H1 (cell line): Measurements from ENCODE around the gene RTL9. TPM values are rescaled to one million over a fixed set of nuclear protein-coding genes. Genes with fewer than 3 reads are reported as not detected.

Experiments
- CTCF ChIA-PET: fragments of 300-600 bp; sonication (Branson Sonifier 250); formaldehyde crosslinking; loops from one replicate; lab custom pipeline; 2021; ENCODE audit not compliant: partially characterized antibody; lab: Charles Lee
- POLR2A ChIA-PET: fragments of 300-600 bp; sonication (Branson Sonifier 250); formaldehyde crosslinking; loops from one replicate; lab custom pipeline; 2021; ENCODE audit warnings: inconsistent platforms; ENCODE audit not compliant: partially characterized antibody; lab: Charles Lee
- DNase-seq, 2 experiments: peaks; one replicate each; pipeline versions ENCODE4 v3.0.0 to v3.0.0-alpha.2; 2010 to 2022; ENCODE audit warnings: low spot score in 2 of 2, low read depth in 1 of 2, mixed read lengths in 1 of 2
- FAIRE-seq: peaks from 2 replicates; lab custom pipeline; 2011; peaks lifted over from hg19 to GRCh38; lab: Jason Lieb, UNC
- H2AFZ ChIP-seq: 2 replicates; pipeline ENCODE4 v1.8.1; 2012; ENCODE audit warnings: low read length, inconsistent platforms
- H2AK5ac ChIP-seq: 2 replicates; pipeline ENCODE4 v1.6.1; 2013; ENCODE audit warnings: low read depth, low read length
- H2BK120ac ChIP-seq: replicated peaks from 2 replicates; pipeline ENCODE3; 2013; ENCODE audit warnings: low read depth, low read length, inconsistent platforms
- H2BK12ac ChIP-seq: 2 replicates; pipeline ENCODE4 v1.6.1; 2013; ENCODE audit warnings: low read depth, low read length
- H2BK15ac ChIP-seq: 2 replicates; pipeline ENCODE4 v1.6.1; 2013; ENCODE audit warnings: low read length
- H2BK20ac ChIP-seq: 2 replicates; pipeline ENCODE4 v1.6.1; 2013; ENCODE audit warnings: low read length
- H2BK5ac ChIP-seq: 2 replicates; pipeline ENCODE4 v1.6.1; 2013; ENCODE audit warnings: low read depth, low read length
- H3K14ac ChIP-seq: 2 replicates; pipeline ENCODE4 v1.6.1; 2013; ENCODE audit warnings: inconsistent platforms; ENCODE audit not compliant: insufficient read length
- H3K18ac ChIP-seq: 2 replicates; pipeline ENCODE4 v1.6.1; 2013; ENCODE audit warnings: low read length; ENCODE audit errors: extremely low read depth
- H3K23ac ChIP-seq: 2 replicates; pipeline ENCODE4 v1.6.1; 2013; ENCODE audit warnings: inconsistent platforms; ENCODE audit not compliant: insufficient read length
- H3K23me2 ChIP-seq: 2 replicates; pipeline ENCODE4 v1.6.1; 2013; ENCODE audit warnings: low read depth, low read length
- H3K27ac ChIP-seq: 2 replicates; pipeline ENCODE4 v1.6.1; 2011; ENCODE audit warnings: low read depth, low read length, inconsistent platforms
- H3K27me3 ChIP-seq, 4 experiments: replicated peaks in 1 of 4; 1 replicate in 1 of 4; 2 replicates in 3 of 4; pipeline versions ENCODE4 v1.6.1 to v1.8.1; 2011 to 2013; ENCODE audit warnings: low read length in 3 of 4, mild to moderate bottlenecking in 3 of 4, inconsistent platforms in 2 of 4, mixed read lengths in 2 of 4, moderate library complexity in 1 of 4; ENCODE audit not compliant: control insufficient read depth in 3 of 4, insufficient read depth in 3 of 4; ENCODE audit errors: extremely low read depth in 1 of 4
- H3K36me3 ChIP-seq, 4 experiments: 2 replicates each; pipeline versions ENCODE4 v1.6.1 to v1.8.1; 2011 to 2013; ENCODE audit warnings: mild to moderate bottlenecking in 4 of 4, low read length in 3 of 4, moderate library complexity in 2 of 4, control low read depth in 1 of 4, inconsistent platforms in 1 of 4; ENCODE audit not compliant: insufficient read depth in 4 of 4, control insufficient read depth in 2 of 4
- H3K4ac ChIP-seq: replicated peaks from 2 replicates; pipeline ENCODE3; 2013; ENCODE audit warnings: low read length, low read depth, mixed read lengths, inconsistent platforms; ENCODE audit not compliant: insufficient read length
- H3K4me1 ChIP-seq, 4 experiments: replicated peaks in 1 of 4; 1 replicate in 1 of 4; 2 replicates in 3 of 4; pipeline versions ENCODE4 v1.6.1 to v1.8.1; 2011 to 2013; ENCODE audit warnings: low read length in 3 of 4, inconsistent platforms in 2 of 4, mixed read lengths in 1 of 4; ENCODE audit not compliant: insufficient read depth in 4 of 4, control insufficient read depth in 3 of 4
- H3K4me2 ChIP-seq, 2 experiments: 2 replicates each; pipeline versions ENCODE4 v1.6.1 to v1.8.1; 2011 to 2013; ENCODE audit warnings: low read depth in 2 of 2, low read length in 2 of 2, control low read depth in 1 of 2, inconsistent platforms in 1 of 2, mild to moderate bottlenecking in 1 of 2; ENCODE audit not compliant: insufficient read depth in 1 of 2
- H3K4me3 ChIP-seq, 4 experiments: fragments of 200-600, 300-600 bp in 1 of 4; sonication (generic), shearing (Covaris generic), sonication (Bioruptor Twin) in 1 of 4; 2 replicates each; pipeline versions ENCODE4 v1.5.1 to v1.8.1; 2011 to 2016; ENCODE audit warnings: low read length in 4 of 4, low read depth in 3 of 4, control low read depth in 2 of 4, inconsistent platforms in 2 of 4, mild to moderate bottlenecking in 2 of 4, mixed read lengths in 1 of 4, moderate library complexity in 1 of 4; ENCODE audit not compliant: insufficient read depth in 2 of 4; ENCODE audit errors: extremely low read depth in 1 of 4
- H3K56ac ChIP-seq: replicated peaks from 2 replicates; pipeline ENCODE3; 2013; ENCODE audit warnings: low read depth, mild to moderate bottlenecking, mixed read lengths, low read length, inconsistent platforms; ENCODE audit not compliant: insufficient read length
- H3K79me1 ChIP-seq: 2 replicates; pipeline ENCODE4 v1.6.1; 2013; ENCODE audit warnings: low read depth, low read length, control low read depth
- H3K79me2 ChIP-seq, 2 experiments: 2 replicates each; pipeline versions ENCODE4 v1.6.1 to v1.8.1; 2012 to 2013; ENCODE audit warnings: low read length in 2 of 2, mild to moderate bottlenecking in 2 of 2, inconsistent platforms in 1 of 2; ENCODE audit not compliant: insufficient read depth in 2 of 2, control insufficient read depth in 1 of 2
- H3K9ac ChIP-seq, 4 experiments: replicated peaks in 1 of 4; 1 replicate in 1 of 4; 2 replicates in 3 of 4; pipeline versions ENCODE4 v1.6.1 to v1.8.1; 2011 to 2013; ENCODE audit warnings: low read depth in 3 of 4, low read length in 3 of 4, control low read depth in 2 of 4, mild to moderate bottlenecking in 2 of 4, moderate library complexity in 2 of 4, inconsistent platforms in 1 of 4; ENCODE audit errors: extremely low read depth in 1 of 4
- H3K9me3 ChIP-seq, 2 experiments: 2 replicates each; pipeline versions ENCODE4 v1.6.1 to v1.8.1; 2012 to 2013; ENCODE audit warnings: mild to moderate bottlenecking in 2 of 2, moderate library complexity in 2 of 2, control low read depth in 1 of 2, inconsistent platforms in 1 of 2, low read depth in 1 of 2, low read length in 1 of 2, mixed read lengths in 1 of 2; ENCODE audit not compliant: insufficient read depth in 2 of 2
- H4K20me1 ChIP-seq, 2 experiments: replicated peaks in 1 of 2; 2 replicates each; pipeline versions ENCODE3 to v1.8.1; 2011 to 2013; ENCODE audit warnings: inconsistent platforms in 2 of 2, low read length in 2 of 2, mild to moderate bottlenecking in 1 of 2; ENCODE audit not compliant: insufficient read depth in 2 of 2, control insufficient read depth in 1 of 2
- H4K5ac ChIP-seq: 2 replicates; pipeline ENCODE4 v1.6.1; 2013; ENCODE audit warnings: low read length, low read depth, mixed read lengths, inconsistent platforms; ENCODE audit not compliant: insufficient read length
- H4K8ac ChIP-seq: 2 replicates; pipeline ENCODE4 v1.8.0; 2013; ENCODE audit warnings: mild to moderate bottlenecking, moderate library complexity, low read length, inconsistent platforms; ENCODE audit not compliant: insufficient read depth; ENCODE audit errors: extremely low read depth
- H4K91ac ChIP-seq: replicated peaks from 2 replicates; pipeline ENCODE3; 2013; ENCODE audit warnings: low read length, mixed read lengths, inconsistent platforms; ENCODE audit not compliant: insufficient read length
- CREB1 ChIP-seq: IDR thresholded peaks from 2 replicates; pipeline ENCODE4 v1.6.1; 2012; ENCODE audit warnings: inconsistent platforms
- EZH2 ChIP-seq: fragments of 200-600 bp; sonication (generic); IDR thresholded peaks from 2 replicates; pipeline ENCODE4 v1.7.1; 2012; ENCODE audit warnings: low read depth, mild to moderate bottlenecking, moderate library complexity, low read length, inconsistent platforms; ENCODE audit not compliant: severe bottlenecking
- HDAC2 ChIP-seq, 2 experiments: fragments of 300-600 bp in 1 of 2; sonication (generic) in 1 of 2; IDR thresholded peaks; 2 replicates each; pipeline ENCODE4 v1.6.1; 2011 to 2012; ENCODE audit warnings: low read depth in 2 of 2, low read length in 2 of 2, mild to moderate bottlenecking in 2 of 2, moderate library complexity in 2 of 2, borderline replicate concordance in 1 of 2, inconsistent platforms in 1 of 2
- HDAC6 ChIP-seq: IDR thresholded peaks from one replicate; pipeline ENCODE4 v1.7.1; 2012; ENCODE audit warnings: low read depth, mild to moderate bottlenecking, inconsistent platforms, low read length, moderate library complexity
- KDM5A ChIP-seq: fragments of 200-600 bp; IDR thresholded peaks from 2 replicates; pipeline ENCODE4 v1.7.1; 2012; ENCODE audit warnings: mild to moderate bottlenecking, low read length, inconsistent platforms, mixed read lengths
- PHF8 ChIP-seq: fragments of 200-600 bp; sonication (generic); conservative IDR thresholded peaks from 2 replicates; pipeline ENCODE4 v1.7.1; 2012; ENCODE audit warnings: low read depth, mild to moderate bottlenecking, inconsistent platforms, low read length, moderate library complexity
- POLR2A ChIP-seq, 2 experiments: IDR thresholded peaks; 1 replicate in 1 of 2; 2 replicates in 1 of 2; pipeline ENCODE4 v1.6.1; 2011; ENCODE audit warnings: low read depth in 2 of 2, low read length in 2 of 2, mild to moderate bottlenecking in 2 of 2; ENCODE audit errors: control extremely low read depth in 1 of 2
- RAD21 ChIP-seq, 2 experiments: IDR thresholded peaks in 1 of 2; conservative IDR thresholded peaks in 1 of 2; 2 replicates each; pipeline ENCODE4 v1.6.1; 2011; ENCODE audit warnings: low read depth in 2 of 2, low read length in 2 of 2, improper control_type of control experiment in 1 of 2, inconsistent platforms in 1 of 2, mild to moderate bottlenecking in 1 of 2, moderate library complexity in 1 of 2
- SP4 ChIP-seq: IDR thresholded peaks from 2 replicates; pipeline ENCODE4 v1.6.1; 2012; ENCODE audit warnings: low read length, inconsistent platforms
- TBP ChIP-seq: IDR thresholded peaks from 2 replicates; pipeline ENCODE4 v1.6.1; 2011; ENCODE audit warnings: low read depth, low read length, improper control_type of control experiment
- TEAD4 ChIP-seq: IDR thresholded peaks from 2 replicates; pipeline ENCODE4 v1.6.1; 2012; ENCODE audit warnings: low read depth, low read length, inconsistent platforms, mixed read lengths
- YY1 ChIP-seq: IDR thresholded peaks from 2 replicates; pipeline ENCODE4 v1.6.1; 2011; ENCODE audit warnings: low read depth, mild to moderate bottlenecking, low read length
- polyA plus RNA-seq, 7 experiments: library from polyadenylated mRNA; depleted of rRNA in 3 of 7; stranded (reverse) in 5 of 7; unstranded in 2 of 7; fragments of >200 nt in 5 of 7; fragments of 200-250 nt in 2 of 7; gene quantifications; 1 replicate in 5 of 7; 2 replicates in 1 of 7; 4 replicates in 1 of 7; pipeline versions ENCODE4 v1.2.1 to v1.2.3, GENCODE V29; 2011 to 2013; ENCODE audit warnings: missing spikeins in 2 of 7, mixed read lengths in 2 of 7
- total RNA-seq: library from RNA; stranded (reverse); fragmentation: NEBNext Ultra II Directional; extraction: Animal tissue kit (Norgen Biotek cat#: 25700); gene quantifications from 2 replicates; pipeline ENCODE4 v1.2.1, GENCODE V29; 2021

Gene RTL9
- total and polyA plus RNA-seq, 2 of the 8 experiments (the other 6 are each of a cell fraction or from before 2014, with no cell fraction given) = 0.09 to 0.20 TPM

- no peak for FAIRE-seq
- CTCF ChIA-PET = interaction anchor here (0.7 to 3.1 kb wide), 4 partner anchors 8 to 237 kb away, joined by 3 to 14 read pairs (median 4); no protein-coding TSS in a partner anchor
Measured at GRCh38 chrX:110397339-110397738, 38.7 kb downstream of the RTL9 start.

More at GRCh38 chrX:110397339-110397738, 38.7 kb downstream of the RTL9 start:
- H2BK120ac ChIP-seq = no peak overlapping the region
- peaks cover 0 to 5% (median 0%) of the 10 kb centered on the region in 4 experiments; a peak in 1 of 7 replicates for H3K4me1 ChIP-seq
- H3K14ac ChIP-seq = no peak overlapping the region
- TF ChIP-seq PHF8 (no peak), HDAC6 (no peak), YY1 (no peak), EZH2 (no peak), HDAC2 (IDR thresholded peaks at IDR 0.05; ENCODE audit: borderline replicate concordance in 1 of 2, low read depth in 2 of 2, low read length in 2 of 2) (no peak), TBP (no peak), KDM5A (no peak), SP4 (no peak), POLR2A (IDR thresholded peaks at IDR 0.05; ENCODE audit: control extremely low read depth in 1 of 2, low read depth in 2 of 2, low read length in 2 of 2) (no peak), TEAD4 (no peak), RAD21 (IDR thresholded peaks at IDR 0.05 in 1 of 2, conservative IDR thresholded peaks at IDR 0.05 in 1 of 2; ENCODE audit: low read depth in 2 of 2, low read length in 2 of 2) (no peak), CREB1 (no peak)
- H3K9ac ChIP-seq = no peak overlapping the region
- H3K36me3 ChIP-seq = no peaks in the 10 kb centered on the region
- H3K23ac ChIP-seq = no peak overlapping the region
- DNase-seq = no peak
- no peak overlapping the region for H3K56ac ChIP-seq
- no peak overlapping the region for H4K8ac ChIP-seq
- no peaks in the 10 kb centered on the region for H3K23me2 ChIP-seq
- no peak overlapping the region for H4K91ac ChIP-seq
- no peaks in the 10 kb centered on the region for H4K20me1 ChIP-seq
- H4K5ac ChIP-seq = no peak overlapping the region
- no peak overlapping the region for H2AK5ac ChIP-seq
- no peak overlapping the region for H2BK12ac ChIP-seq
- no peaks in the 10 kb centered on the region for H3K79me2 ChIP-seq
- H3K4me3 ChIP-seq = no peak overlapping the region
- no peak overlapping the region for H3K4me2 ChIP-seq
- no peaks in the 10 kb centered on the region for H3K79me1 ChIP-seq
- H3K27me3 ChIP-seq = no peaks in the 10 kb centered on the region
- H2BK5ac ChIP-seq = no peak overlapping the region
- H2AFZ ChIP-seq = 0 out of 2 replicates have a peak overlapping the region, but pooled peaks have one; percentile 76
- no peak overlapping the region for H3K18ac ChIP-seq
- POLR2A ChIA-PET = no interaction called here
- no peaks in the 10 kb centered on the region for H3K9me3 ChIP-seq
- H3K4ac ChIP-seq = no peak overlapping the region
- no peak overlapping the region for H2BK20ac ChIP-seq
- H3K27ac ChIP-seq = no peak overlapping the region
- no peak overlapping the region for H2BK15ac ChIP-seq
